Thoracic aorta (tissue), 2 donors: ENCODE results near the gene OSBPL10. TPM values are rescaled to one million over a fixed set of nuclear protein-coding genes. Genes with fewer than 3 reads are reported as not detected.

Experiments used
- ATAC-seq: fragments of 150-250 bp; one replicate; pipeline ENCODE4 v1.8.0; 2017; ENCODE audit warnings: low read depth; ENCODE audit not compliant: insufficient number of reproducible peaks, low FRiP score
- DNase-seq: peaks from one replicate; pipeline ENCODE4 v3.0.0-alpha.2; 2020; ENCODE audit warnings: low spot score
- H3K27ac ChIP-seq, 2 donors: fragments of 200-600 bp; sonication (generic); 1 replicate in 1 of 2; 2 replicates in 1 of 2; pipeline ENCODE4 v1.5.1; 2016; ENCODE audit warnings: mild to moderate bottlenecking in 2 of 2, moderate library complexity in 2 of 2
- H3K27me3 ChIP-seq: fragments of 200-600 bp; sonication (generic); replicated peaks from 2 replicates; pipeline ENCODE4 v1.6.0; 2016; ENCODE audit warnings: mild to moderate bottlenecking; ENCODE audit not compliant: insufficient read depth
- H3K36me3 ChIP-seq: fragments of 200-600 bp; sonication (generic); one replicate; pipeline ENCODE4 v1.5.1; 2016
- H3K4me1 ChIP-seq, 2 donors: fragments of 200-600 bp; sonication (generic); 1 replicate in 1 of 2; 2 replicates in 1 of 2; pipeline versions ENCODE4 v1.5.1 to v1.6.0; 2016; ENCODE audit warnings: low read depth in 2 of 2, mild to moderate bottlenecking in 1 of 2; ENCODE audit not compliant: control insufficient read depth in 1 of 2
- H3K4me3 ChIP-seq: fragments of 200-600 bp; sonication (generic); 2 replicates; pipeline ENCODE4 v1.5.1; 2016; ENCODE audit warnings: mild to moderate bottlenecking
- H3K9me3 ChIP-seq: fragments of 200-600 bp; sonication (generic); 2 replicates; pipeline ENCODE4 v1.5.1; 2016
- CTCF ChIP-seq: fragments of 200-600 bp; sonication (generic); IDR thresholded peaks from one replicate; pipeline ENCODE4 v1.5.1; 2019; ENCODE audit warnings: antibody characterized with exemption
- total RNA-seq, 2 donors: library from RNA; depleted of rRNA; stranded (reverse); fragments of >200 nt; gene quantifications; one replicate each; pipeline versions ENCODE4 v1.1.0 to v1.2.3, GENCODE V29; 2016

The OSBPL10 gene
- total RNA-seq, 2 donors from 2014 or later = 108 to 153 TPM

- Histone ChIP-seq H3K27me3 (no peaks in the 10 kb centered on the region), H3K9me3 (no peaks in the 10 kb centered on the region), H3K36me3 (peaks cover 15% of the 10 kb centered on the region), H3K27ac (no peak overlapping the region), H3K4me1 (no peaks in the 10 kb centered on the region), H3K4me3 (no peak overlapping the region)
- no peak for TF ChIP-seq CTCF
- ATAC-seq (no peak), DNase-seq (no peak)
Observed at GRCh38 chr3:31625358-31625757, 355.7 kb downstream of the OSBPL10 start.

GRCh38 chr3:31624083-31624709, 356.9 kb downstream of the OSBPL10 start:
- Histone ChIP-seq H3K36me3 (peaks cover 15% of the 10 kb centered on the region), H3K4me1 (no peaks in the 10 kb centered on the region), H3K27me3 (no peaks in the 10 kb centered on the region), H3K4me3 (no peak overlapping the region), H3K27ac (no peak overlapping the region), H3K9me3 (no peaks in the 10 kb centered on the region)
- ATAC-seq = no peak
- TF ChIP-seq CTCF = no peak
- no peak for DNase-seq

- DNase-seq = no peak
- Histone ChIP-seq H3K36me3 (peaks cover 15% of the 10 kb centered on the region), H3K27me3 (no peaks in the 10 kb centered on the region), H3K9me3 (no peaks in the 10 kb centered on the region), H3K4me1 (no peaks in the 10 kb centered on the region), H3K4me3 (no peak overlapping the region), H3K27ac (no peak overlapping the region)
- no peak for ATAC-seq
- TF ChIP-seq CTCF = no peak
Observed at GRCh38 chr3:31622636-31623288, 358.3 kb downstream of the OSBPL10 start.

- Histone ChIP-seq H3K27ac (no peak overlapping the region), H3K27me3 (no peaks in the 10 kb centered on the region), H3K9me3 (no peaks in the 10 kb centered on the region), H3K4me3 (no peak overlapping the region), H3K36me3 (peaks cover 10% of the 10 kb centered on the region), H3K4me1 (no peaks in the 10 kb centered on the region)
- no peak for TF ChIP-seq CTCF
- DNase-seq (no peak), ATAC-seq (no peak)
Observed at GRCh38 chr3:31621314-31621713, 359.7 kb downstream of the OSBPL10 start.

GRCh38 chr3:31620656-31621055, 360.4 kb downstream of the OSBPL10 start:
- no peak for ATAC-seq
- Histone ChIP-seq H3K9me3 (no peaks in the 10 kb centered on the region), H3K27me3 (no peaks in the 10 kb centered on the region), H3K36me3 (peaks cover 6% of the 10 kb centered on the region), H3K4me3 (no peak overlapping the region), H3K27ac (no peak overlapping the region), H3K4me1 (no peaks in the 10 kb centered on the region)
- DNase-seq = no peak
- TF ChIP-seq CTCF = no peak
